ENCODE results near the gene DNAI4. TPM values are rescaled to one million over a fixed set of nuclear protein-coding genes. Genes with fewer than 3 reads are reported as not detected.

The DNAI4 gene
- total and polyA plus RNA-seq, 2 of the 4 experiments (the other 2 are of a cell fraction) = 0.63 to 1.6 TPM

DNA sequence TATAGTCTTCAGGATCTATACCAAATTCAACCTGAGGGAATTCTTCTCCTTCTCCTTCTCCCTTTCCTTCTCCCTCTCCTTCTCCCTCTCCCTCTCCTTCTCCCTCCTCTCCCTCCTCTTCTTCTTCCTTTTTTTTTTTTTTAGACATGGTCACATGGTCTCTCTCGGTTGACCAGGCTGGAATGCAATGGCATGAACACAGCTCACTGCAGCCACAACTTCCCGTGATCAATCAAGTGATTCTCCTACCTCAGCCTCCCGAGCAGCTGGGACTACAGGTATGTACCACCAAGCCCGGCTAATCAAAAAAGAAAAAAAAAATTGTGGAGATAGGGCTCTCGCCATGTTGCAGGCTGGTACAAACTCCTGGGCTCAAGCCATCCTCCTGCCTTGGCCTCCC lies 51.5 kb downstream of the DNAI4 start:
- Histone ChIP-seq H4K5ac (ENCODE audit: low read depth, low read length) (no peak overlapping the region), H3K27me3 (ENCODE audit: control insufficient read depth, insufficient read depth, low read length) (no peaks in the 10 kb centered on the region), H4K20me1 (ENCODE audit: insufficient read depth, low read length) (no peaks in the 10 kb centered on the region), H4K91ac (ENCODE audit: insufficient read depth, low read depth, low read length) (no peak overlapping the region), H3K9me1 (ENCODE audit: insufficient read depth, low read length) (no peaks in the 10 kb centered on the region), H3K36me3 (ENCODE audit: control insufficient read depth, insufficient read depth, low read length) (no peaks in the 10 kb centered on the region), H2AK9ac (replicated peaks; ENCODE audit: low read depth, low read length, poor library complexity) (no peak overlapping the region), H3K4me2 (ENCODE audit: low read depth, low read length) (no peak overlapping the region), H3K27ac (ENCODE audit: insufficient read depth, low read length) (no peak overlapping the region), H2BK15ac (ENCODE audit: low read depth, low read length) (no peak overlapping the region), H3K4ac (ENCODE audit: low read depth, low read length) (no peak overlapping the region), H2BK120ac (ENCODE audit: low read depth, low read length) (no peak overlapping the region), H3K23ac (ENCODE audit: low read depth, low read length) (no peak overlapping the region), H3K56ac (ENCODE audit: extremely low read depth, insufficient read depth, low read length) (no peak overlapping the region), H3K18ac (ENCODE audit: low read depth, low read length) (no peak overlapping the region), H3K14ac (replicated peaks; ENCODE audit: low read depth, low read length) (no peak overlapping the region), H3K9ac (ENCODE audit: low read depth, low read length) (no peak overlapping the region), H4K8ac (ENCODE audit: low read depth in 2 of 2, low read length in 2 of 2) (no peak overlapping the region), H2BK20ac (ENCODE audit: low read depth, low read length) (no peak overlapping the region), H3K79me1 (ENCODE audit: low read depth in 1 of 2, low read length in 2 of 2) (no peaks in the 10 kb centered on the region), H3K4me1 (ENCODE audit: control insufficient read depth, insufficient read depth, low read length) (no peaks in the 10 kb centered on the region), H3K9me3 (ENCODE audit: control insufficient read depth, insufficient read depth, low read length) (no peaks in the 10 kb centered on the region), H2AK5ac (ENCODE audit: low read depth, low read length) (no peak overlapping the region), H3K4me3 (ENCODE audit: insufficient read depth, low read depth, low read length) (no peak overlapping the region), H2AFZ (replicated peaks; ENCODE audit: low read length, poor library complexity) (no peak overlapping the region), H2BK5ac (ENCODE audit: low read depth, low read length, poor library complexity, severe bottlenecking) (no peak overlapping the region)
- no CpG with 5 or more reads among the region's 5 CpGs for WGBS, 2 experiments (ENCODE audit: extremely low coverage in 2 of 2, insufficient read length in 1 of 2)
- TF ChIP-seq RAD21 (IDR thresholded peaks at IDR 0.05; ENCODE audit: low read length) (no peak), MXI1 (IDR thresholded peaks at IDR 0.05; ENCODE audit: borderline replicate concordance, low read depth, low read length) (no peak), RFX5 (IDR thresholded peaks at IDR 0.05; ENCODE audit: low read depth, low read length) (no peak), FOS (IDR thresholded peaks at IDR 0.05; ENCODE audit: low read depth, low read length) (no peak), NFE2L2 (IDR thresholded peaks at IDR 0.05; ENCODE audit: low read depth, low read length) (no peak), CEBPB (IDR thresholded peaks at IDR 0.05; ENCODE audit: low read depth, low read length) (no peak), RCOR1 (IDR thresholded peaks at IDR 0.05; ENCODE audit: insufficient replicate concordance, low read length) (no peak), MAFK (IDR thresholded peaks at IDR 0.05; ENCODE audit: low read depth, low read length) (no peak), SMC3 (IDR thresholded peaks at IDR 0.05; ENCODE audit: low read depth, low read length) (no peak), MAZ (IDR thresholded peaks at IDR 0.05; ENCODE audit: borderline replicate concordance, low read depth, low read length) (no peak)
- TF ChIP-seq, protein P1, sequence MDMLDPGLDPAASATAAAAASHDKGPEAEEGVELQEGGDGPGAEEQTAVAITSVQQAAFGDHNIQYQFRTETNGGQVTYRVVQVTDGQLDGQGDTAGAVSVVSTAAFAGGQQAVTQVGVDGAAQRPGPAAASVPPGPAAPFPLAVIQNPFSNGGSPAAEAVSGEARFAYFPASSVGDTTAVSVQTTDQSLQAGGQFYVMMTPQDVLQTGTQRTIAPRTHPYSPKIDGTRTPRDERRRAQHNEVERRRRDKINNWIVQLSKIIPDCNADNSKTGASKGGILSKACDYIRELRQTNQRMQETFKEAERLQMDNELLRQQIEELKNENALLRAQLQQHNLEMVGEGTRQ (IDR thresholded peaks at IDR 0.05; ENCODE audit: low read depth, low read length) = no peak
- TF ChIP-seq, protein P2, sequence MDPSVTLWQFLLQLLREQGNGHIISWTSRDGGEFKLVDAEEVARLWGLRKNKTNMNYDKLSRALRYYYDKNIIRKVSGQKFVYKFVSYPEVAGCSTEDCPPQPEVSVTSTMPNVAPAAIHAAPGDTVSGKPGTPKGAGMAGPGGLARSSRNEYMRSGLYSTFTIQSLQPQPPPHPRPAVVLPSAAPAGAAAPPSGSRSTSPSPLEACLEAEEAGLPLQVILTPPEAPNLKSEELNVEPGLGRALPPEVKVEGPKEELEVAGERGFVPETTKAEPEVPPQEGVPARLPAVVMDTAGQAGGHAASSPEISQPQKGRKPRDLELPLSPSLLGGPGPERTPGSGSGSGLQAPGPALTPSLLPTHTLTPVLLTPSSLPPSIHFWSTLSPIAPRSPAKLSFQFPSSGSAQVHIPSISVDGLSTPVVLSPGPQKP (IDR thresholded peaks at IDR 0.05; ENCODE audit: borderline replicate concordance, low read depth, low read length) = no peak
- ChIA-PET POLR2A (ENCODE audit: unreplicated experiment) (no interaction called here), CTCF (interaction anchor here (0.6 kb wide), 1 partner anchor 112 kb away, joined by 3 read pairs; no protein-coding TSS in a partner anchor)
- in situ Hi-C loops (cut with MboI; ENCODE audit: low sequenced_read_pairs) (no loop called here), intact Hi-C loops (cut with micrococcal nuclease) (no loop called here), dilution Hi-C loops (cut with HindIII; ENCODE audit: low sequenced_read_pairs, unreplicated experiment) (no loop called here)
- ATAC-seq (ENCODE audit: low read depth) (no peak), DNase-seq (no peak)
- BruUV-seq (replicated peaks) = no TSS peak

Data from IMR-90 (cell line).